Activated CD8-positive, alpha-beta memory T cell treated with anti-CD3 and anti-CD28 coated beads, Interleukin-2, amount 50 U/mL, for 4 hours (primary cell): ENCODE measurements around the gene BRCC3.
"Not testable (repeated sequence)": the region's sequence is repeated elsewhere in the genome, so short reads cannot be mapped to it uniquely, and the experiment has no call there.

Experiments used
- DNase-seq: peaks from one replicate; pipeline ENCODE4 v3.0.0-alpha.2; 2020

BRCC3 gene

DNA sequence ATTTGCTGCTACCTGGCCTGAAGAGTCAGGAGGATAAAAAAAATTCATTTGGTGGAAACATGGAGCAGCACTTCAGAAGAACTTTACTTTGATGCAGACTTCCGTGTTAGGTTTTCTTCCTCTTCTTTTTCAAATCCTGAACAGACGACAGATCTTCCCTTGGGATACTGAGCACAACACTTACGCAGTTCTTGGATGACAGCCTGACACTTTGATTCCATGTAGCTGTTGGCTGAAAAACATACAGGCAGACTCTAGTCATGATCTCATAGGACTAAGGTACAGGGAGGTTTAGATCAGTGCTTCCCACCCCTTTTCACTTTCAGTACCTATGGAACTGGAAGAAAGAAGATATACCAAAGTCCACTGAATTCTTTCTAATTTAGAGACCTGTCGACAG, 9.5 kb upstream of the BRCC3 start:
- DNase-seq: no peak

DNA sequence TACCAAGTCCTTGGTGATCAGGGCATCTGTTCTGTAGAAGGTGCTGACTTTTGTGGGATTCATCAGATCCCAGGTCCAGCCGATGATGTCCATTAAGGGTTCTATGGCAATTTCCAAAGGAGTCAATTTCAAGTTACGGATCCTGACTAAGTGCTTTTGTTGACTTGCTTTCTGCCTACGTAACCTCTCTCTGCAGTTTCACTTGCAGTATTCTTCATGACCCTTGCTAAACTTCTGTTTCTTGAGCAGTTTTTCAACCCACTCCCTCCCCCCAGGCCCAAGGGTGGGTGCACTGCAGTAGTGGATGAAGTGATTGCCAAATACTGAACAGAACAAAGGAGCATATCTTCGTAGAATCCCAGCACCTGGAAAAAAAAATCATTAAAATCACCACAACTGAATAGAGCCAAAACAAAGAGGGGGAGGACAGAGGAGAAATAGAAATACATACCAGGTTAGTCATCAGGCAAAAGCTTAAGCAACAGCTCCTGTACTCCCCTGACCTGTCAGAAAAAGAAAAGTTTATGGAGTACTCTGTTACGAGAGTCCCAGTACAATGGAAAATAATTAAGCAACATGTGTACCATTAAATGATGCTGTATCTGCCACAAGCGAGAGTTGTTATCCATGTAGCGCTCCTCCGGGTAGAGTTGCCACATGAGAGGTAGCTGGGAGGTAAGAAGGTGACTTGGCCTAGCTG, 6.1 kb upstream of the BRCC3 start:
- DNase-seq: no peak

DNA sequence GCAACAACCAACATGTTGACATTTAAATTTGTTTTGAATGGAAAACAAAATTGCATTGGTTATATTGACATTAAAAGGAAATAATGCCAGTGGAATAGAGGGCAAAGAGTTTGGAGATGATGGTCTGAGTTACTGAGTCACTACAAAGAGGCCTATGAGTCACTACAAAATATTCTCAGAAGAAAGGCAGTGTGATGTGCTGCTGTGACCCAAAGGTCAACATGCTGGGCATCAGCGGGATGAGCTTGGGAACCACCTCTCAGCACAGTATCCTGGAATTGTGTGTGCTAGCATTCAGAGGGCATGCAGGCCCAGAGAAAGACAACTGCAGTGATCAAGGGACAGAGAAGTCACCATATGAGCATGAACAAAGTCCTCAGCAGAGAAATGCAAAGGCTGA, 3.1 kb upstream of the BRCC3 start:
- DNase-seq: no peak

DNA sequence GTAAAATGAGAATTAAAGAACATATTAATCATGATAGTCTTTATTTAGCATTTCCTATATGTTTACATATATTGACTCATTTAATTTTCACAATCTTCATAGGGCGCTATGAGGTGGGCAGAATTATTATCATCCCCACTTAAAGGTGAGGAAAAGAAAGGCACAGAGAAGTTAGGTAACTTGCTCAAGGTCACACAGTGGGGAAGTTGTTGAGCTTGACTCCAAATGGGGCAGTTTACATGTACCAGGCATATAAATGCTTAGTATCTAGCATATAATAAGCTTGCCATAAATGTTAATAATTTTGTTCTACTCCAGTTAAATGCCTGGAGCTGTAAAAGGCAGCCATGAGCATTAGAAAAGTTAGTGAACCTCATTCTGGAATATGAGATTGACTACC, 1.9 kb upstream of the BRCC3 start:
- DNase-seq: no peak

DNA sequence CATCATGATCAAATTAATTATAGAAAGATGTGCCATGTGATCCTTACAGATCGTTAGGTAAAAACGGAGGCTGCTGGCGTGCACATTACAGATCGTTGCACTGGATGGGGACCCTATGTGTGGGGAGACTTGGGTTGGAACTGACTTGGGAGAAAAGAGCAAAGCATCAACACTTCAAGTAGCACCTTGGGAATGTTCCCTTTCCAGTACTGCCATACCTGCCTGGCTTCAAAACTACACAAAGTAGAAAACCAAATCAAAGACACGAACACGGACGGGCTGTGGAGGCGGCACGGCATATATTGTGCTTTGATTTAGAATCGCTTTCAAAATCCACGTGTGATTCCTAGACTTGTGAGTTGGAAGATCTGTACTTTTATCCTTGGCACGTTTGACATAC, 1.3 kb upstream of the BRCC3 start:
- no peak for DNase-seq

DNA sequence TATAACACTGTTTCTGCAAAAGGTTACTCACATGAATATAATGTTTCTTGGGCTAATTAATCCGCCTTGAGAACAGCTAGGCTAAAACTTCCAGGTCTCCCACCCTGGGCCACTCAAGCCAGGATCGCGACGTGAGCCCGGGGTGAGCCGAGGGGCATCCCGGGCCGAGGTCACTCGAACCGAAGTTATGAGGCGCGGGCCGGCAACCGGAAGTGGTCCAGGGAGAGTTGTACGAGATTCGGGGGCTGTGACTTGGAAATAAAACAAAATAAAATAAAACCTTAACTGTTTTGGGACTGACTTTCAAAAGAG, 689 bp upstream of the BRCC3 start:
- no peak for DNase-seq

DNA sequence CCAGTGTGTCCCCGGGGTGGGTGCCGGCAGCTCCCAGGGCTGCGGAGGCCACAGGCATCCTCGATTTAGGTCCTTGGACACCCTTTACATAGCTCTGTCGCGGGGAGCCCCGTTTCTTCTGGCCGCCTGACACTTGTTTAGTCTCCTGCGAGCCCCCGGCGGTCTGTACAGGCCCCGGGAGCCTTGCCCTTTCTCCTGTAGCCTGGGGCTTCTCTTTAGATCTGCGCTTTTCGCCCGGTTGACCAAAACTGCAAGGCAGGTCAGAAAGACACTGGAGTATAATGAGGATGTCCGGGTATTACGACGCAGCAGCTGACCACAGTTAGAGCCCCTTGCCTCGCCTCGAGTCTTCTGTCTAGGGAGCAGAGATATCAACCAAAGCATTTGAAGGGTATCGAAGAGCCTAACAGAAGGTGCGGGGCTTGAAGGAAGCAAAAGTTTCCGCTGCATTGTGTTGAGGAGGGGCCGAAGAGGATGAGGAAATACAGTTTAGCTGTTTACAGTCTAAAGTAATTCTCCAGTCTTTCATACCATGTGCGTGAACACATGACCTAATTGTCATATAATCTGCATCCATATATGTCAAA, 479 bp downstream of the BRCC3 start:
- DNase-seq: no peak

DNA sequence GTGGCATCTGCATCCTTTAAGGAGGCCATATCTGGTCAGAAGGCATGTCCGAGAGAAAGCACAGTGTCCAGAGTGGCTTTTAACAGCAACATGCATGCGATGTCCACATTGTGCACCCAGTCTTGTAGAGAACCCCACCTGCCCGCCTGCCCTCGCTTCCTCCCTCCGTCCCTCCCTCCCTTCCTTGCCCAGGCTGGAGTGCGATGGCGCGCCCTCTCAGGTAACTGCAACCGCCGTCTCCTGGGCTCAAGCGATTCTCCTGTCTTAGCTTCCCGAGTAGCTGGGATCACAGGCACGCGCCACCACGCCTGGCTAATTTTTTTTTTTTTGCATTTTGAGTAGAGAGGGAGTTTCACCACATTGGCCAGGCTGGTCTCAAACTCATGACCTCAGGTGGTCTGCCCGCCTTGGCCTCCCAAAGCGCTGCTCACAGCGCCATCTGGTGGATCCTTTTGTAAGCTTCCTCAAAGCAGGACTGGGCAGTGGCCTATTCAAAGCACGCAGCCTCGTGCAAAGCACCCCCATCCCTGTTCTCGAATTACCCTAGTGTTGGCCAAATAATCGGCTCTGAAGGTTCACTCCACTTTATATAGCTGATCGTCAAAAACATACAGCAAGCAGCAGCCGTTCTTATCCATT, 15.0 kb downstream of the BRCC3 start:
- DNase-seq: peak; percentile 46

DNA sequence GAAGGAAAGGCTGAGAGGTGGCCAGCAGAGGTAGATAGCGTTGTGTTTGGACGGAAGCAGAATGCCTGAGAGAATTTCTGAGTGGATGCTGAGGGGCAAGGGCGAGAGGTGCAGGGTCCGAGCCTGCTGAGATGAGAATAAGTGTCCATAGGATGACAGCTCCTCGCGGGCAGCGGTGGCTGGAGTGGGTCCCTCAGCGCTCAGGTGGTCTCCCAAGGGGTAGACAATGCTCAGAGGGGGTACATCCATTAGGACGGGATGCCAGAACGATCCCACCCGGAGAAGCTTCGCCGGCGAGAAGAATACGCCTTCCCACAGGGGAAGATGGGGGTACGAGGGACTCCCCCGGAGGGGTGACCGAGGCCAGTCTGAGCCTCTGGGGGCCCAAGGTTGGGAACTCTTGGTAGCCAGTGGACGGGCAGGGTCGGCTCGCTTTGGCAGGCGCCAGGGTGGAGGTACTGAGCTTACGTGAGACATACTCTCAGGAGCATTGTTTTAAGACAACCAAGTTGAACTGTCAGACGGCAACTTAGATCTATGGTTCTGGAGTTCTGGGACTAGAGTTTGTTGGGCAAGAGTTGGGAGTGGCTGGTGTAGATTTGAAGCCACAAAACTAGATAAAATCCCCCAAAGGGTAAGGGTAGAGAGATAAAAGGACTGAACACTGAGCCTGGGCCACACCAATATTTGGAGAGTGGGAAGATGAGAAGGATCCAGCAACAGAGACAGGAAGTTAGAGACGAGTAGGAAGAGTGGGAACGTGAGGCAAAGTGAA, 15.8 kb downstream of the BRCC3 start:
- no peak for DNase-seq

DNA sequence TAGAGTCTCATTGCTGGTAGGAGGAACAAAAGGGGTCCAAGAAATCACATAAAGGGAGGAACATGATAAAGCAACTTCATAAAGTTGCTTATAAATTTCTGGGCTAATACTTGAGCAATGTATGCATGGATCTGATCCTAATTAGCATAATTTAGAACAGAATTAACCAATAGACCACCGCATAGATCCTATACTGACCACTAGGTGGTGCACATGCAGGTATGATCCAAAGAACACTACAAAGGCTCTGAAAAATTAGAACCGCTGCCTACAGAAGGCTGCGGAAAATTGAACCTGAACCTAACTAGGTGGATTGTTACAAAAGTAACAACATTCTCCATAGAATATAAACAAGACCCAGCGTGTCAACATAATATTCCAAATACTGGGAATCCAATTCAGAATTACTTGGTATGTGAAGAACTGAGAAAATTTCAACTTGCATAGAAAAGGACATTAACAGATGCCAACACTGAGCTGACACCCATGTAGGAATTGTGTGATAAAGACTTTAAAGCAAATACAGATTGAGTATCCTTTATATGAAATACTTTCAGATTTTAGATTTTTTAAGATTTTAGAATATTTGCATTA, 23.3 kb downstream of the BRCC3 start:
- peak; percentile 19 for DNase-seq

DNA sequence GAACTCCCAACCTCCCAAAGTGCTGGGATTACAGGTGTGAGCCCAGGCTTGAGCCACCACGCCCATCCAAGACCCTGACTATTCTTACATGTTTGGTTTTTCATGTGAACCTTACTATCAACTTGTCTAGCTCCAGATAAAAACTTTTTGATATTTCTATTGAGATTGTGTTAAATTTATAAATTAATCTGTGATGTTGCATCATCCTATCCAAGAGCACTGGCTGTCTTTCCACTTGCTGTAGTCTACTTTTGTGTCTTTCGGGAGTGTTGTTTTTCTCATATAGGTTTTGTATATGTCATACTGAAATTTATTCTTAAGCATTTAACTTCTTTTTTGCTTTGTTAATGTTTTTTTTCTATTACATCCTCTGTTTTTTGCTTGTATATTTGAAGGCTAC, 34.6 kb downstream of the BRCC3 start:
- DNase-seq: no peak

DNA sequence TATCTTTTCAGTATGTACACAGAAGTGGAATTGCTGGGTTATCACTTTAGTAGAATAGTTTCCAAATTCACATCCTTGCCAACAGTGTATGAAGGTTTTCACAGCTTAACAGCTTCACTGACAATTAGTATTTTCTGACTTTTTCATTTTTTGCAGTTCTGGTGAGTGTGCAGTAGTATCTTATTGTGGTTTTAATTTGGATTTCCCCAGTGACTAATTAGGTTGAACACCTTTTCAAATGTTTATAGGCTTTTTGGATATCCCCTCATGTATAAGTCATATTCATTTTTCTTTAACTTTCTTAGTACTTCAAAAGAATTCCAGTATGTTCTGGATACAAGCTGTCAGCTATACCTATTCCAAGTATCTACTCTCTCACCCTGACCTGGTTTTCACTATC, 37.1 kb downstream of the BRCC3 start:
- DNase-seq: no peak

DNA sequence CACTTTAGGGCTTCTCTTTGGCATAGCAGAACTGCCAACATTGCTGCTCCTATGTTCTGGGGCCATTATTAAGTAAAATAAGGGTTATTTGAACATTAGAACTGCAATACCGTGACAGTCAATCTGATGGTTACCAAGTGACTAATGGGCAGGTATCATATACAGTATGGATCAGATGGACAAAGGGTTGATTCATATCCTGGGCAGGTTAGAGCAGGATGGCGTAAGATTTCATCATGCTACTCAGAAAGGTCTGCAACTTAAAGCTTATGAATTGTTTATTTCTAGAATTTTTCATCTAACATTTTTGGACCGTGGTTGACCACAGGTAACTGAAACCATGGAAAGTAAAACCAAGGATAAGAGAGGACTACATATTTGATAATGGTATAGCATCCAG, 40.9 kb downstream of the BRCC3 start:
- DNase-seq: no peak

DNA sequence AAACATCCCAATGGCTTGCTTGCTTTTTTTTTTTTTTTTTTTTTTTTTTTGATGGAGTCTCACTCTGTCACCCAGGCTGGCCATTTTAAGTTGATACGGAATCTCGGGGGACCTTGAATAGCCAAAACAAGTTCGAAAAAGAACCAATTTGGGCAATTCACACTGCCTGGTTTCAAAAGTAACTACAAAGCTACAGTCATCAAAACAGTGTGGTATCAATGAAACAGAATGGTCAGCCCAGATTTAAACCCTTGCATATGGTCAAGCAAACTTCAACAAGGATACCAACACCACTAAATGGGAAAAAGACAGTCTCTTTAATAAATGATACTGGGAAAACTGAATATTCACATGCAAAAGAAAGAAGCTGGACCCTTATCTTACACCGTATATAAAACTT, 41.8 kb downstream of the BRCC3 start:
- no peak for DNase-seq

DNA sequence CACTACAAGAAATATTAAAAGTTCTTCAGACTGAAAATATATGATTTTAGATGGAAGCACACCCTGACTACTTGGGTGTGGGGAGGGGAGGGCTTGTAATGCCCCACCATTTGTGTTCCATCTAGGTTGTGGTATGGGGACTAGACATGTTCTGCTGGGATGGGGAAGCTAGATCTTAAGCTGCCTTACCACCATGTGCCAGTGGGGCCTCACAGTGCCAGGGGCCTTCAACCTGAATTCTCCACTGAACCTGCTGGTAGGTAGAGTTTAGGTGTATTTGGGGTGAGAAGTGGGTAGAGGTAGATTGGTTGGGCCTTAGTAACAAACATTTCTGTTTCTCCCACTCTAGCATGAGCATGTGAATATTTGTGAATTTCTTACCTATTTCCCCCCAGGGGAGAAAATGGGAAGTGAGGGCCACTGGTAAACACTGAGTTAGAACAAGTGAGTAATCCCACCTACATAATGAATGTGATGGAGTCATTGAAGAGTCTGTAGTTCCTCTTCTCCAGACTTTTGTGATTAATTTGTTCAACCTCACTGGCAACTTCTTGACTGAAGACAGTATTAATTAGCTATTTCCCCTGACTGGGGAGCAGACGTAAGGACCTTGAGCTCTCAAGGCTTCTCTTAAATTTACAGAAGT, 44.0 kb downstream of the BRCC3 start:
- no peak for DNase-seq

DNA sequence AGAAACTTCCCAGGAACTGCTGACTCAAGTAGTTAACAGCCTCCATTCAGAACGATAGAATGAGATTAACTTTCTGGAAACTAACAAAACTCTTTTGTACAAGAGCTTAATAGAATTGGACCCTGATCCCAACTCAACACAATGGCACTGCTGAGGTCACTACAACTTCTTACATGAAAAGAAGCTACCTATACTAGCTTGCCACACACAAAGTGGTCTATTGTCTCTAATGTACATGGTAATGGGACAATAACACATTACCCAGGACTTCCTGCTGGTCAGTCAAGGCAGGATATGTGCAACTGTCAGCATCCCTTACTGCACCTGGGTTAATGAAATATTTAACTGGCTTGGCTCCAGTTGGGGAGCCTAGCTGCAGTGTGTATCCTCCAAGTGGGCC, 56.2 kb downstream of the BRCC3 start:
- DNase-seq: no peak

DNA sequence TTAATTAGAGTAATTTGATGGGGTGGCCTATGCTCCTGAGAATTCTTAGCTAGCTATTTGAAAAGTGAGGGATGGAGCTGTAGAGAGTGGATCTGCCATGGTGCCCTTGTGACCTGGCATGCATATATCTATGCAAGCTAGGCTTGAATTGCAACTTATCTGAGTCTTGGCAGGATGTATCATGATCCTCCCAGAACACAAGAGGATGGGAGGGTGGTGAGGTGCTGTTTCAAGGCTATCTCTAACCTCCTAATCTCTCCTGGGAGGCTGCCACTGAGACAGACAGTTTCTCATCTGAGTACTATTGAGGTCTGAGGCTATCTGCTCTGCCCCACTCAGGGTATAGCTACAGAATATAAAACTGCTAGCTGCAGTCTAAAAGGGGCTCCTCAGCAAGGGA, 56.6 kb downstream of the BRCC3 start:
- no peak for DNase-seq

DNA sequence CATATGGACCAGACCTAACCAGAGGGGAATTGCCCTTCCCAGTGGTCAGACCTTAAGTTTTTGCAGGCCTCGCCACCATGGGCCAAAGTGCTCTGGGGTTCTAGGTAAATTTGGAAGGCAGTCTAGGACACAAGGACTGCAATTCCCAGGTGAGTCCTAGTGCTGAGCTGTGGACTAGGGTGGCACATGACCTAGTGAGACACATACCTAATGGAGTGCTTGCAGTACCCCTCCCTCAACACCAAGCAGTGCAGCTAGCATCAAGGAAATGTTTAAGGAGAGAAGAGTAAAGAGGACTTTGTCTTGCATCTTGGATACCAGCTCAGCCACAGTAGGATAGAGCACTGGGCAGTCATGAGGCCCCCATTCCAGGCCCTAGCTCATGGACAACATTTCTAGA, 60.8 kb downstream of the BRCC3 start:
- no peak for DNase-seq

DNA sequence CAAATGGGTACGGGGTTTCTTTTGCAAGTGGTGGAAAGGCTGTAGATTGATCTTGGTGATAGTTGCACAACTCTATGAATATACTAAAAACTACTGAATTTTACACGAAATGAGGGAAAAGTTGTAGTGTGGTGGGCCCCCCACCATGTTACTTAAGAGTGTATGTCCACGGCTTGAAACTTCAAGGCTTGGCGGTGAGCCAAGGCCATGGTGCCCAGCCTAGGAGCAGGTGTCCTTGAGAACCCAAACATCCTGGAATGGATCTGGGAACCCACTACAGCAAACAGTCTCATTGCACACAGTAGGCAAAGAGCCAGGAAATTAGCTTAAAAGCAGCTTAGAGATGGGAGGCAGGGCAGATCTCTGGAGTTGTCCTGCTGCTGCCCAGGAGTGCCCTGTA, 62.9 kb downstream of the BRCC3 start:
- no peak for DNase-seq

DNA sequence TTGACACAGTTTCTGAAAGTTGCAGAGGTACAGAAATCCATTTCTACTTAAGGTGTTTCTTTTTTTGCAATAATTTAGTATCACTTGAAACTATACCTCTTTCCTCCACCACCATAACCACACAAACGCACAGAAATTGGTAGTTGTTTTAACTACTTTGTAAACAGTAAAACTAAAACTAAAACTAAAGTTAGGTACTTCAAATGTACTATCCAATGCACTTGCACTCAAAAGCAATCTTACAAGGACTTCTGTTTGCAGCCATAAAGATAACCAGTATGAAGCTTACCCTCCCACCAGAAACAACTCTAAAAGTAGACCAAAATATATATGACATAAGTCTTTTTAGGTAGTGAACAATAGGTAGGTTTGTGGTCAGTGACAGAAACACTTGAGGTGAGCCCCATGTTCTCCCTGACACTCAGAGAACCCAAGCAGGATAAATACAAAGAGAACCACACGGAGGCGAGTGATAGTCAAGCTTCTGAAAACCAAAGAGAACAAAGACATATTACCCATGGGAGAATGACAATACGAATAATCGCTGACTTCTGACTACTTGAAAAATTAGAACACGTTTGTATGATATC, 72.7 kb downstream of the BRCC3 start:
- no peak for DNase-seq

DNA sequence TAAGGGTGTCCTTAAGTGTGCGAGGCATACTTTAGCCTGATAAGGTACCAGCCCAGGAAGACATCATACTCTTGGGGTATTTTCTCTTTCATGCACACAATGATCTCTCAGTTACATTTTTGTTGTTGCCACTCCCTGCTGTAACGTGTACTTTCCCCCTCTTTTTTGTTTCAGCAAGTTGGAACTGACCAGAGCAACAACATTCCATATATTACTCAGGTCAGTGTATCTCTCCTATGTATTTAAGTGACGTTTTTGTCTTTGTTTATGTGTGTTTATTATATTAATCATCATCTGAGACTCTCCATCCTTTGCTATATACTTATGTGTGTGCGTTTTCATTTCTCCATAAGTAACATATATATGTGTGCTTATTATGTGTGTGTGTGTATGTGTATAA, 73.6 kb downstream of the BRCC3 start:
- DNase-seq: no peak

DNA sequence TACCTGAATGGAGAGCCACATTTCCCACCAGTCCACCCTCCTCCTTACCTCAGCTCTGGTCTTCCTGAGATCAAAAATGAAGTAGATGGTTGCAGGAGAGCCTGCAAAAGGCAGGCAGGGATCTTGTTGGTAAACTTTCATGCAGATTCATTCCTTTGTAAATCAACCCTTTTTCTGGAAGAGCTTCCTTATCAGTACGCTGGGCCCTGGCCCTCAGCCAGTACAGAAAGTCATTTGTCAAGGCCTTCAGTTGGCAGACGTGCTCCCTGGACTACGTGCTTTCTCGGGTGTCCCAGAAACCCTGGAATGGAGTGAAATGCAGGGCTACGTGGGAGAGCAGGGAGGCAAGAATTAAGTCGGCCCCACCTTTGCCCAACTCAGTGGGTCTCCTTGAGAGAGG, 76.3 kb downstream of the BRCC3 start:
- DNase-seq: not testable (repeated sequence)

DNA sequence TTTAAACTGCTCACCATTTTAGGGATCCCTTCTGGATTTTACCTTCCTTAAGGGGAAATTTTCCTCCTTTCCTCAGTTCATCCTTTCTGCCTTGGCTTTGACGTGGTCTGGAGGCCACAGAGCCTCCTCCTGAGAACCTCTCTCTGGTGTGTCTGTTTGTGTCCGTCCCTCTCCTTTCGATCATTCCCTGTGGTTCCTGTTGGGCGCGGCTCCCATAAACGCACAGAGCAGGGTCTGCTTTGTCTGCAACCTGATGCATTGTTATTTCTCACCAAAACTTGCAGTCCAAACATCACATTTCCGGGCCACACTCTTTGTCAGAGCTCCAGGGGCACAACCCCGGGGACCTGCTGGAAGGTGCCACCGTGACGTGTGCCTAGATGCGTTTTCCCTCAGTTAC, 76.9 kb downstream of the BRCC3 start:
- not testable (repeated sequence) for DNase-seq
